RWPE2 (cell line): Measurements from ENCODE around the gene ITPR1.

ENCODE experiments used
- ATAC-seq: fragments of 200-7000 bp; cut with Tn5 transposase; 3 replicates; pipeline ENCODE4 v1.9.1; 2021; ENCODE audit warnings: low read depth
- DNase-seq: peaks from one replicate; pipeline ENCODE4 v3.0.0-alpha.2; 2020; ENCODE audit warnings: low spot score
- H3K27ac ChIP-seq: fragments of 450-650 bp; 2 replicates; pipeline ENCODE4 v1.5.1; 2017; ENCODE audit warnings: mild to moderate bottlenecking; ENCODE audit not compliant: poor library complexity, severe bottlenecking
- H3K27me3 ChIP-seq: fragments of 250-450 bp; sonication (Bioruptor Pico); 2 replicates; pipeline ENCODE4 v1.5.1; 2021; ENCODE audit warnings: mild to moderate bottlenecking, moderate library complexity; ENCODE audit not compliant: insufficient read depth, poor library complexity, severe bottlenecking
- H3K36me3 ChIP-seq: fragments of 250-450 bp; sonication (Bioruptor Pico); 2 replicates; pipeline ENCODE4 v1.5.1; 2020; ENCODE audit warnings: low read depth, mild to moderate bottlenecking, moderate library complexity
- H3K4me1 ChIP-seq: fragments of 250-450 bp; sonication (Bioruptor Pico); 2 replicates; pipeline ENCODE4 v1.5.1; 2021; ENCODE audit warnings: mild to moderate bottlenecking, moderate library complexity; ENCODE audit not compliant: insufficient read depth, poor library complexity, severe bottlenecking
- H3K4me3 ChIP-seq: fragments of 250-450 bp; sonication (Bioruptor Pico); 2 replicates; pipeline ENCODE4 v1.5.1; 2021; ENCODE audit warnings: mild to moderate bottlenecking, moderate library complexity; ENCODE audit not compliant: severe bottlenecking
- H3K9me3 ChIP-seq: fragments of 250-450 bp; sonication (Bioruptor Pico); 2 replicates; pipeline ENCODE4 v1.5.1; 2021; ENCODE audit warnings: mild to moderate bottlenecking, moderate library complexity; ENCODE audit not compliant: severe bottlenecking
- TF ChIP-seq, protein P1 (sequence below): fragments of 450-650 bp; IDR thresholded peaks from one replicate; pipeline ENCODE4 v1.5.1; 2017; ENCODE audit warnings: mild to moderate bottlenecking, moderate library complexity; ENCODE audit not compliant: poor library complexity, severe bottlenecking

ITPR1 gene

DNA sequence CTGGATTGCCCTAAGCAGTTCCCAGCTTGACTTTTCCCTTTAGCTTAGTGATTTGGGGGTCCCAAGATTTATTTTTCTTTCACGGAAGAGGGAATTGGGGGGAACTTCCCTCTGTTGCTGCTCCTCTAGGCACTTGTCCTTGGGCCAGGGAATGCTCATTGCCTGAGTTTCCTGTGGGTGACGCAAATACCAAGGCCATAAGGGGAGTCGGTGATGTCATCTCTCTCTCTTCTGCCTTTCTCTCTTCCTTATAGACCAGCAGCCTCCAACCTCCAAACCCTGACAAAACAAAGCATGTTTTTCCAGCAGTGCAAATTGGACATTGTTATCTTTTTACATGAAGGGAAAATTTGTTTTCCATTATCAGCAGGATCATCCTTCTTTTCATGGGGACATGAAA is 120.2 kb downstream of the ITPR1 start:
- H3K9me3 ChIP-seq, result peaks cover 2% of the 10 kb centered on the region
- ATAC-seq (no peak), DNase-seq (no peak)
- H3K36me3 ChIP-seq, result no peaks in the 10 kb centered on the region
- H3K4me1 ChIP-seq, result no peaks in the 10 kb centered on the region
- TF ChIP-seq, protein P1, sequence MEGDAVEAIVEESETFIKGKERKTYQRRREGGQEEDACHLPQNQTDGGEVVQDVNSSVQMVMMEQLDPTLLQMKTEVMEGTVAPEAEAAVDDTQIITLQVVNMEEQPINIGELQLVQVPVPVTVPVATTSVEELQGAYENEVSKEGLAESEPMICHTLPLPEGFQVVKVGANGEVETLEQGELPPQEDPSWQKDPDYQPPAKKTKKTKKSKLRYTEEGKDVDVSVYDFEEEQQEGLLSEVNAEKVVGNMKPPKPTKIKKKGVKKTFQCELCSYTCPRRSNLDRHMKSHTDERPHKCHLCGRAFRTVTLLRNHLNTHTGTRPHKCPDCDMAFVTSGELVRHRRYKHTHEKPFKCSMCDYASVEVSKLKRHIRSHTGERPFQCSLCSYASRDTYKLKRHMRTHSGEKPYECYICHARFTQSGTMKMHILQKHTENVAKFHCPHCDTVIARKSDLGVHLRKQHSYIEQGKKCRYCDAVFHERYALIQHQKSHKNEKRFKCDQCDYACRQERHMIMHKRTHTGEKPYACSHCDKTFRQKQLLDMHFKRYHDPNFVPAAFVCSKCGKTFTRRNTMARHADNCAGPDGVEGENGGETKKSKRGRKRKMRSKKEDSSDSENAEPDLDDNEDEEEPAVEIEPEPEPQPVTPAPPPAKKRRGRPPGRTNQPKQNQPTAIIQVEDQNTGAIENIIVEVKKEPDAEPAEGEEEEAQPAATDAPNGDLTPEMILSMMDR, result no peak
- H3K4me3 ChIP-seq, result no peak overlapping the region
- H3K27ac ChIP-seq, result no peak overlapping the region
- H3K27me3 ChIP-seq, result no peaks in the 10 kb centered on the region

DNA sequence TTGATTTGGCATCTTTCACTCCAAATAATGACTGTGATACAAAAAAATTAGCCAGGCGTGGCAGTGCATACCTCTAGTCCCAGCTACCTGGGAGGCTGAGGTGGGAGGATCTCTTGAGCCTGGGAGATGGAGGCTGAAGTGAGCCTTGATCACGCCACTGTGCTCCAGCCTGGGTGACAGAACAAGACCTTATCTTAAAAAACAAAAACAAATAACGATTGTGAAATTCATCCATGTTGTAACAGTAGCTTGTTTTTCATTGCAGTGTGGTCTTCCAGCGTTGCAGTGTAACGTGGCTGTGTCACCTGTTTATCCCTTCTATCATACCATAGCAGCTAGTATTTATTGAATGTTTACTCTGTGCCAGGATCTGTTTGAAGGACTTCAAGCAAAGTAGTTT is 120.9 kb downstream of the ITPR1 start:
- Histone ChIP-seq H3K27ac (no peak overlapping the region), H3K9me3 (peaks cover 2% of the 10 kb centered on the region), H3K4me3 (no peak overlapping the region), H3K4me1 (no peaks in the 10 kb centered on the region), H3K27me3 (no peaks in the 10 kb centered on the region), H3K36me3 (no peaks in the 10 kb centered on the region)
- no peak for DNase-seq
- ATAC-seq, result no peak
- TF ChIP-seq, protein P1, result no peak

DNA sequence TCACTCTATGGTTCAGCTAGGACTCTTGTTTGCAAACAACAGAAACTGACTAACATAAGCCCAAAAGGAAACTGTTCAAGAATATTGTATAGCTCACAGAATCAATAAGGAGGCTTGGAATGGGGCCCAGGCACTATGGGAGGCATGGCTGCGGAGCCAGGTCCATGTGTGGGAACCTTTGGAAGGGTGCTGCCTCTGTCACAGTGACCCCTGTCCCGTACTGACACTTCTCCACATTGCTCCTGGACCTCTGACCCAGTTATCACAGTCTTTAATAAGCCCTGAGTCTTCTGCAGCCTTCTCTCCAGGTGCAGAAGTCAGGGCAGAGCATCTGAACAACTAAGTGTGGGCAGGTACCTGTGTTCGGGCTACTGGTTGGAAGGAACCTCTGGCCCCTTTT is 121.8 kb downstream of the ITPR1 start:
- ATAC-seq (no peak), DNase-seq (no peak)
- no peak overlapping the region for H3K27ac ChIP-seq
- no peaks in the 10 kb centered on the region for H3K36me3 ChIP-seq
- TF ChIP-seq, protein P1, result no peak
- no peaks in the 10 kb centered on the region for H3K27me3 ChIP-seq
- H3K4me1 ChIP-seq, result no peaks in the 10 kb centered on the region
- no peak overlapping the region for H3K4me3 ChIP-seq
- H3K9me3 ChIP-seq, result peaks cover 2% of the 10 kb centered on the region

DNA sequence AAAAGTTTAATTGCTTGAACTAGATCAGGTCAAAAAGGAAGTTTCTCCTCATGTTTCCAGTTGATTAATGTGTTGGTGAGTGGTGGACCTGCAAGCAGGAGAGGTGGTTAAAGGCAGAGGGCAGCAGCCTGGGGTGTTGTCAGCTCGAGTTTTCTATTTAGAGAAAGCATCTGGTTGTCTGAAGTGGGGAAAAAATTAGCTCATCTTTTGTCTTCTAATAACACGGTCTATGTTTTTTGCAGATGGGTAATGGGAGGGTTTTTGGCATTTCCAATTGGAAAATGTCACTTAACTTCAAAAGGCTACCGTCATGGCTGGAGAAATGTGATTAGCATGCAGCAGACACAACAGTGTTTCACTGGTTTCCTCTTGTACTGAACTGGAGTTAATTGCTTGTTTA is 122.6 kb downstream of the ITPR1 start:
- H3K9me3 ChIP-seq, result peaks cover 2% of the 10 kb centered on the region
- DNase-seq (no peak), ATAC-seq (no peak)
- no peak overlapping the region for H3K27ac ChIP-seq
- no peaks in the 10 kb centered on the region for H3K36me3 ChIP-seq
- H3K4me3 ChIP-seq, result no peak overlapping the region
- H3K4me1 ChIP-seq, result no peaks in the 10 kb centered on the region
- no peaks in the 10 kb centered on the region for H3K27me3 ChIP-seq
- TF ChIP-seq, protein P1, result no peak

DNA sequence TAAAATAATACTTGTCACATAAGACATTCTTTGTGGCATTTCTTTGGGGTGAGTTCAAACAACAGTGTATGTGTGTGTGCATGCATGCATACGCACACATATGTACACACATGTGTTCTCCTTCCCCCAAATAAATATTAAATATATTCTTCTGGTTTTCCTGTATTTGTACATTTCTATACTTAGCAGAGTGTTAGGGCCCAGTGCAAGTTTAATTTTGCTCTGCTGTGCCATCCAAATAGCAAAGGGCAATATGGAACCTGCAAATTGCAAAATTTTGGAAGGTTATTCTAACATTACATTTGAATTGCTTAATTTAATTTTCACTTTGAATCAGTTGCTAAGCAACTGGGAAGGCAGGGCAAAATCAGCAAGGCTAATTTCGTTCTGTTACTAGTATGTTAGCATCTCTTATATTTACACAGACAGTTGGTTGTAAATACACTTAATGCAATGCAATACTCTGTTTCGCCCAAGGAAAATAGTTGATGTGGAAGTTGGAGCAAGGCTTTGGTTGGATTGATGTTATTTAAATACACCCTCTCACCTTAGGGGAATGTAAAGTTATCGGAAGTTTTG is 130.4 kb downstream of the ITPR1 start:
- TF ChIP-seq, protein P1, result no peak

More for the DNA sequence above, 130.4 kb downstream of the ITPR1 start:
- Histone ChIP-seq H3K4me3 (no peak overlapping the region), H3K4me1 (no peaks in the 10 kb centered on the region), H3K36me3 (no peaks in the 10 kb centered on the region), H3K9me3 (no peaks in the 10 kb centered on the region), H3K27ac (no peak overlapping the region), H3K27me3 (no peaks in the 10 kb centered on the region)
- ATAC-seq (no peak), DNase-seq (no peak)
